Spleen (tissue), 11 donors: ENCODE results near the gene RASL11B. TPM values are rescaled to one million over a fixed set of nuclear protein-coding genes. Genes with fewer than 3 reads are reported as not detected.

Experiments
- DNase-seq: peaks from one replicate; pipeline ENCODE4 v3.0.0-alpha.2; 2020
- H3K27ac ChIP-seq, 8 donors: fragments of 200-600 bp; sonication (generic) in 7 of 8; 1 replicate in 4 of 8; 2 replicates in 4 of 8; pipeline versions ENCODE4 v1.5.0 to v1.8.0; 2016 to 2021; ENCODE audit warnings: inconsistent platforms in 4 of 8, mild to moderate bottlenecking in 4 of 8, moderate library complexity in 1 of 8
- H3K27me3 ChIP-seq, 7 donors: fragments of 200-600 bp; sonication (generic) in 6 of 7; replicated peaks in 1 of 7; 1 replicate in 4 of 7; 2 replicates in 3 of 7; pipeline versions ENCODE4 v1.5.0 to v1.8.0; 2016 to 2021; ENCODE audit warnings: inconsistent platforms in 3 of 7, mild to moderate bottlenecking in 1 of 7
- H3K36me3 ChIP-seq, 6 donors: fragments of 200-600 bp; sonication (generic) in 5 of 6; 1 replicate in 4 of 6; 2 replicates in 2 of 6; pipeline versions ENCODE4 v1.5.0 to v1.8.0; 2016 to 2021; ENCODE audit warnings: inconsistent platforms in 2 of 6
- H3K4me1 ChIP-seq, 6 donors: fragments of 200-600 bp; sonication (generic) in 5 of 6; 1 replicate in 3 of 6; 2 replicates in 3 of 6; pipeline versions ENCODE4 v1.5.0 to v1.8.0; 2016 to 2021; ENCODE audit warnings: inconsistent platforms in 3 of 6
- H3K4me3 ChIP-seq, 8 donors: fragments of 200-600 bp; sonication (generic) in 7 of 8; 1 replicate in 4 of 8; 2 replicates in 4 of 8; pipeline versions ENCODE4 v1.5.0 to v1.8.0; 2016 to 2021; ENCODE audit warnings: inconsistent platforms in 4 of 8, mild to moderate bottlenecking in 4 of 8, moderate library complexity in 2 of 8
- H3K9me3 ChIP-seq, 8 donors: fragments of 200-600 bp; sonication (generic) in 7 of 8; 1 replicate in 4 of 8; 2 replicates in 4 of 8; pipeline versions ENCODE4 v1.5.0 to v1.8.0; 2016 to 2021; ENCODE audit warnings: inconsistent platforms in 4 of 8
- POLR2A ChIP-seq, 3 donors: fragments of 450-650 bp; IDR thresholded peaks; one replicate each; pipeline ENCODE4 v1.5.1; 2017; ENCODE audit warnings: antibody characterized with exemption in 3 of 3, mild to moderate bottlenecking in 1 of 3
- POLR2AphosphoS5 ChIP-seq, 3 donors: sonication (generic); formaldehyde crosslinking; IDR thresholded peaks; one replicate each; pipeline ENCODE4 v1.5.1; 2017; ENCODE audit warnings: antibody characterized with exemption in 3 of 3
- whole genome bisulfite sequencing, 5 donors: extraction: QIAGEN DNeasy Blood & Tissue Kit in 3 of 5; methylation state at CpG; one replicate each; pipeline versions ENCODE4 v1.1.5 to v1.1.7; 2013 to 2018; 5-methylcytosine and 5-hydroxymethylcytosine counted together
- intact Hi-C: fragments of 100-400 bp; cut with DNase I; formaldehyde crosslinking; loops from one replicate; pipeline ENCODE4 v1.15.0; 2023; ENCODE audit warnings: low total_unique reads
- polyA plus RNA-seq, 3 donors: library from polyadenylated mRNA; stranded (reverse); fragments of 200-250 nt; gene quantifications; one replicate each; pipeline ENCODE4 v1.2.1, GENCODE V29; 2013
- total RNA-seq, 7 donors: library from RNA; depleted of rRNA in 3 of 7; stranded (reverse); fragments of >200 nt in 3 of 7; fragmentation: NEBNext Ultra II Directional in 4 of 7; extraction: Animal tissue kit (Norgen Biotek cat#: 25700) in 4 of 7; gene quantifications; one replicate each; pipeline versions ENCODE4 v1.1.0 to v1.2.1, GENCODE V29; 2016 to 2021
- TF ChIP-seq, protein P1 (sequence below), 11 experiments: fragments of 200-600 bp in 7 of 11; fragments of 450-650 bp in 4 of 11; sonication (generic) in 4 of 11; IDR thresholded peaks in 8 of 11; conservative IDR thresholded peaks in 3 of 11; 1 replicate in 7 of 11; 2 replicates in 4 of 11; pipeline versions ENCODE4 v1.4.0 to v1.8.0; 2016 to 2021; ENCODE audit warnings: antibody characterized with exemption in 11 of 11, inconsistent platforms in 4 of 11, mild to moderate bottlenecking in 1 of 11
- donor health status: healthy with polysubstance abuse.
- donor health status: DM: no; HTN: no; CAD: no; lungs with moderate emphysema.
- donor health status: DM: no; HTN: no; CAD: no.
- donor health status: Bipolar disorder and iron deficiency.
- donor health status: healthy.
- donor health status: DM: no; HTN: no; CAD: no.
- donor health status: DM: yes; HTN: yes; CAD: no.

Gene RASL11B
- total and polyA plus RNA-seq, 10 donors = 4.4 to 55.6 (median 18.9) TPM

DNA sequence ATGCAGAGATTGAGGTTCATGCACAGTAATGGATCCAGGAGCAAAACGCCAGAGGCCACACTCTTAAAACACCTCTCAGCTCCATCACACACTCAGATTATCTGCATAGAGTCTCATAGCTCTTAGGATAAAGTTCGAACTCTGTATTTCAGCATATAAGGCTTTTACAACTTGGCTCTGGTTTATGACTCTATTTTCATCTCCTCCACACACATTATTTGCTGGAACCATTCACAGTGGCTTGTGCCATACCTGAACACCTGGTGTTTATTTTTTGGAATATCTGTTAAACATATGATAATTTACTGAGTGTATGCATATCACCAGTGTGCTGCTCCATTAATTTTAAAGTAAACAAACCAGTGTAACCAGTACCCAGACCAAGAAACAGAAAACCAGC, 27.2 kb downstream of the RASL11B start:
- peaks cover 0 to 26% (median 3%) of the 10 kb centered on the region in 6 donors for H3K36me3 ChIP-seq
- H3K27me3 ChIP-seq = no peaks in the 10 kb centered on the region
- WGBS, 5 donors = 90 to 95% (median 94%) methylated on average over 2 of the region's 2 CpGs
- peaks cover 0 to 10% (median 0%) of the 10 kb centered on the region in 8 donors for H3K9me3 ChIP-seq
- no peak overlapping the region for H3K4me3 ChIP-seq
- TF ChIP-seq POLR2AphosphoS5 (IDR thresholded peaks at IDR 0.05) = no peak
- TF ChIP-seq, protein P1, sequence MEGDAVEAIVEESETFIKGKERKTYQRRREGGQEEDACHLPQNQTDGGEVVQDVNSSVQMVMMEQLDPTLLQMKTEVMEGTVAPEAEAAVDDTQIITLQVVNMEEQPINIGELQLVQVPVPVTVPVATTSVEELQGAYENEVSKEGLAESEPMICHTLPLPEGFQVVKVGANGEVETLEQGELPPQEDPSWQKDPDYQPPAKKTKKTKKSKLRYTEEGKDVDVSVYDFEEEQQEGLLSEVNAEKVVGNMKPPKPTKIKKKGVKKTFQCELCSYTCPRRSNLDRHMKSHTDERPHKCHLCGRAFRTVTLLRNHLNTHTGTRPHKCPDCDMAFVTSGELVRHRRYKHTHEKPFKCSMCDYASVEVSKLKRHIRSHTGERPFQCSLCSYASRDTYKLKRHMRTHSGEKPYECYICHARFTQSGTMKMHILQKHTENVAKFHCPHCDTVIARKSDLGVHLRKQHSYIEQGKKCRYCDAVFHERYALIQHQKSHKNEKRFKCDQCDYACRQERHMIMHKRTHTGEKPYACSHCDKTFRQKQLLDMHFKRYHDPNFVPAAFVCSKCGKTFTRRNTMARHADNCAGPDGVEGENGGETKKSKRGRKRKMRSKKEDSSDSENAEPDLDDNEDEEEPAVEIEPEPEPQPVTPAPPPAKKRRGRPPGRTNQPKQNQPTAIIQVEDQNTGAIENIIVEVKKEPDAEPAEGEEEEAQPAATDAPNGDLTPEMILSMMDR (IDR thresholded peaks at IDR 0.05 in 8 of 11, conservative IDR thresholded peaks at IDR 0.05 in 3 of 11) = no peak
- TF ChIP-seq POLR2A (IDR thresholded peaks at IDR 0.05) = no peak
- no peak overlapping the region for H3K27ac ChIP-seq
- no peaks in the 10 kb centered on the region for H3K4me1 ChIP-seq
- intact Hi-C loops = no loop called here
- no peak for DNase-seq

DNA sequence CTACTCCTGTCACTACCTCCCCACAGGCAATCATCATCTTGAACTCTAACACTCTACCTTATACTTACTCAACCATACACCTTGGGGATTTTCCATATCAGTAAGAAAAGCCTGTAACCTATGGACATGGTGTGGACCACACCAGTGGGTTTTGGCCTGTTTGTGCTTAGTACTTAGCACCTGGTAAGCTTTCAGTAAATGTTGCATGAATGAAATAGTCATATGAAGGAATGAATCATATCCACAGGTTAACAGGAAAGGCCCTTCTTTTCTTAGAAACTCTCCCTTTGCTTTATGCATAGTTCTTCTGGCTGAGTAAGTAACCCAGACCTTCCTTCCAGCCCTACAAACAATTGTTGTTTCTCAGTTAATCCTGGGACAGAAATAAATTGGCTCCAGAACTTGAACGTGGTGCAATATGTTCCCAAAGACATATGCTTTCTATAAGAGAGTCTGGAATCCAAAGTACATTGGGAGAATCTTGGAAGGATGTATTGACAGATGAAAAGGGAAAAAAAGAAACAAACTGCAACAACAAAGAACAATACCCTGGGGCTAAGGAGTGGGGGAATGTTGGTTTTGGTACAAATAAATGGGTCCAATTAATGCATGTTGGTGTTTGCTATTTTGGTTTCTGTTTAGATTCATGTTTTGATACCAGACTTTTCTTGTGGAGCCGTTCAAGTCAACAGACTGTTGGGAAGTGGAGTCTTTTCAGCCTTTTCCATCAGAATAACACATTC, 27.8 kb downstream of the RASL11B start:
- WGBS, 5 donors = 76 to 91% (median 80%) methylated on average over 2 of the region's 2 CpGs
- no peaks in the 10 kb centered on the region for H3K27me3 ChIP-seq
- H3K4me3 ChIP-seq = no peak overlapping the region
- TF ChIP-seq, protein P1 (IDR thresholded peaks at IDR 0.05 in 8 of 11, conservative IDR thresholded peaks at IDR 0.05 in 3 of 11) = no peak
- TF ChIP-seq POLR2AphosphoS5 (IDR thresholded peaks at IDR 0.05) (no peak), POLR2A (IDR thresholded peaks at IDR 0.05) (no peak)
- peak overlapping the region in 1 of 8 donors; percentile 24 for H3K27ac ChIP-seq
- H3K4me1 ChIP-seq = no peaks in the 10 kb centered on the region
- peaks cover 0 to 20% (median under 1%) of the 10 kb centered on the region in 6 donors for H3K36me3 ChIP-seq
- intact Hi-C loops = no loop called here
- DNase-seq = no peak
- peaks cover 0 to 10% (median 0%) of the 10 kb centered on the region in 8 donors for H3K9me3 ChIP-seq

DNA sequence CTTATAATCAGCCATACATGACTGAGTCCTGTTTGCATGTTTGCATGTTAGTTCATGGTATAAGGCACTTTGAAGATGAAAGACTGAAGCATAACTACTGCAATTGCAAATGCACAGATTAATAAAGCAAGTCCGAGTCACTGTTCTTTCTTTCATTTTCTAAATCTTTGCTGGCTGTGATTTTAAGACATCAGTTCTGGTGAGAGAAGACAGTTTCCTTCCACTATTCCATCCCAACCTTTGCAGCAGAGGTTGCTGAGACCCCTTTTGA, 28.3 kb downstream of the RASL11B start:
- intact Hi-C loops = no loop called here
- no peaks in the 10 kb centered on the region for H3K4me1 ChIP-seq
- no peak for DNase-seq
- 79 to 95% (median 88%) methylated on average over 1 of the region's 1 CpG for WGBS, 5 donors
- peaks cover 0 to 10% (median 0%) of the 10 kb centered on the region in 8 donors for H3K9me3 ChIP-seq
- TF ChIP-seq POLR2A (IDR thresholded peaks at IDR 0.05) = no peak
- no peak for TF ChIP-seq POLR2AphosphoS5 (IDR thresholded peaks at IDR 0.05)
- TF ChIP-seq, protein P1 (IDR thresholded peaks at IDR 0.05 in 8 of 11, conservative IDR thresholded peaks at IDR 0.05 in 3 of 11) = no peak
- H3K36me3 ChIP-seq = peaks cover 0 to 15% (median 0%) of the 10 kb centered on the region in 6 donors
- peak overlapping the region in 3 of 8 donors; percentile 24 to 41 (median 24) for H3K27ac ChIP-seq
- no peaks in the 10 kb centered on the region for H3K27me3 ChIP-seq
- no peak overlapping the region for H3K4me3 ChIP-seq

DNA sequence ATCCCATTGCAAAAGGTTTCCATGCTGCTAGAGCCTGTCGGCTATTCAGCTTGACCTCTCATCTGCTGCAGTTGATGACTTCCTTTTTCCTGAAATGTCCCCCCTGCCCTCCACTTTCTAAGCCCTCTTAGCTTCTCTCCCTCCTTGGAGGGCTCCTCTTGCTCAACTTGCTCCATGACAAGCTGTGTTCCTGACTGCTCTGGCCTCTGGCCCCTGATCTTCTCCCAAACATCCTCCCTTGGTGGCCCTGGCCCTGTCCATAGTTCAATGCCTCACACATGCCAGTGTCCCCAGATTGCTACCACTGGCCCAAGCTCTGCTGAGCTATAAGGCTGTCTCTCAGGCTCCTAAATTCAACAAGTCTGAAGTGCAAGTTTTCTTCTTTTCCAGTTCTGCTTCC, 29.6 kb downstream of the RASL11B start:
- Histone ChIP-seq H3K36me3 (peaks cover 0 to 5% (median 0%) of the 10 kb centered on the region in 6 donors), H3K4me3 (no peak overlapping the region), H3K4me1 (no peaks in the 10 kb centered on the region), H3K9me3 (peaks cover 0 to 4% (median 0%) of the 10 kb centered on the region in 8 donors), H3K27me3 (no peaks in the 10 kb centered on the region), H3K27ac (peak overlapping the region in 2 of 8 donors; percentile 38 to 44)
- DNase-seq = no peak
- intact Hi-C loops = no loop called here
- 51 to 74% (median 58%) methylated on average over 1 of the region's 1 CpG for WGBS, 5 donors
- peak in 2 of 3 donors; percentile 52 to 68 for TF ChIP-seq POLR2AphosphoS5 (IDR thresholded peaks at IDR 0.05)
- TF ChIP-seq, protein P1 (IDR thresholded peaks at IDR 0.05 in 8 of 11, conservative IDR thresholded peaks at IDR 0.05 in 3 of 11) = no peak
